Fibroblast of pulmonary artery (primary cell): ENCODE measurements around the gene PDE4D.

Source experiments
- DNase-seq: peaks from one replicate; pipeline ENCODE4 v3.0.0-alpha.2; 2010; ENCODE audit warnings: low read depth
- H3K4me3 ChIP-seq: replicated peaks from 2 replicates; pipeline ENCODE4 v1.5.1; 2011; ENCODE audit warnings: low read depth, mild to moderate bottlenecking, control low read depth, low read length, moderate library complexity
- CTCF ChIP-seq: IDR thresholded peaks from 2 replicates; pipeline ENCODE4 v1.5.1; 2011; ENCODE audit warnings: mild to moderate bottlenecking, control low read depth, low read length, inconsistent platforms; ENCODE audit errors: missing control alignments

PDE4D gene

GRCh38 chr5:59738024-59738423 lies 155.5 kb downstream of the PDE4D start:
- DNase-seq: no peak

GRCh38 chr5:59732806-59733205 lies 160.7 kb downstream of the PDE4D start:
- no peak for TF ChIP-seq CTCF
- no peak for DNase-seq
- H3K4me3 ChIP-seq: no peak overlapping the region

More at GRCh38 chr5:59738024-59738423, 155.5 kb downstream of the PDE4D start:
- TF ChIP-seq CTCF: no peak
- no peak overlapping the region for H3K4me3 ChIP-seq

- TF ChIP-seq CTCF: no peak
- no peak overlapping the region for H3K4me3 ChIP-seq
- no peak for DNase-seq
These were observed 161.2 kb downstream of the PDE4D start for GRCh38 chr5:59732301-59732700.

GRCh38 chr5:59731809-59732208 lies 161.7 kb downstream of the PDE4D start:
- no peak overlapping the region for H3K4me3 ChIP-seq
- TF ChIP-seq CTCF: no peak
- DNase-seq: no peak

GRCh38 chr5:59729820-59730219 lies 163.7 kb downstream of the PDE4D start:
- no peak for TF ChIP-seq CTCF
- no peak overlapping the region for H3K4me3 ChIP-seq
- no peak for DNase-seq

GRCh38 chr5:59729357-59729756 lies 164.2 kb downstream of the PDE4D start:
- no peak for TF ChIP-seq CTCF
- no peak for DNase-seq
- H3K4me3 ChIP-seq: no peak overlapping the region

GRCh38 chr5:59728356-59728755 lies 165.2 kb downstream of the PDE4D start:
- no peak overlapping the region for H3K4me3 ChIP-seq
- TF ChIP-seq CTCF: no peak
- no peak for DNase-seq
